Left ventricle myocardium inferior (tissue), 1 donor: Measurements from ENCODE around the gene IQSEC3. TPM values are rescaled to one million over a fixed set of nuclear protein-coding genes. Genes with fewer than 3 reads are reported as not detected.
A peak's percentile ranks its signal among the peaks of the same experiment; 100 is the strongest.
"Not testable (repeated sequence)": the region's sequence is repeated elsewhere in the genome, so short reads cannot be mapped to it uniquely, and the experiment has no call there.

Experiments
- DNase-seq: peaks from one replicate; pipeline ENCODE4 v3.0.0-alpha.2; 2020
- H3K27ac ChIP-seq: fragments of 200-600 bp; replicated peaks from 2 replicates; pipeline ENCODE4 v1.8.0; 2021
- H3K27me3 ChIP-seq: fragments of 200-600 bp; 2 replicates; pipeline ENCODE4 v1.8.0; 2021; ENCODE audit warnings: low read depth
- H3K36me3 ChIP-seq: fragments of 200-600 bp; 2 replicates; pipeline ENCODE4 v1.8.0; 2021
- H3K4me1 ChIP-seq: fragments of 200-600 bp; 2 replicates; pipeline ENCODE4 v1.8.0; 2021
- H3K4me3 ChIP-seq: fragments of 200-600 bp; 2 replicates; pipeline ENCODE4 v1.8.0; 2021; ENCODE audit warnings: mild to moderate bottlenecking, moderate library complexity
- H3K9me3 ChIP-seq: fragments of 200-600 bp; replicated peaks from 2 replicates; pipeline ENCODE4 v1.8.0; 2021
- intact Hi-C: fragments of 100-400 bp; cut with micrococcal nuclease; formaldehyde crosslinking; loops from one replicate; pipeline ENCODE4 v1.11.0; 2022
- total RNA-seq: library from RNA; stranded (reverse); fragmentation: NEBNext Ultra II Directional; extraction: Animal tissue kit (Norgen Biotek cat#: 25700); gene quantifications from one replicate; pipeline ENCODE4 v1.2.1, GENCODE V29; 2021
- TF ChIP-seq, protein P1 (sequence below): fragments of 200-600 bp; IDR thresholded peaks from 2 replicates; pipeline ENCODE4 v1.8.0; 2021; ENCODE audit warnings: antibody characterized with exemption, mild to moderate bottlenecking, borderline replicate concordance
- donor health status: DM: no; HTN: yes; CAD: no; lungs with severe emphysema.

Gene IQSEC3
- total RNA-seq, 1 donor from 2014 or later: 0.69 TPM

DNA sequence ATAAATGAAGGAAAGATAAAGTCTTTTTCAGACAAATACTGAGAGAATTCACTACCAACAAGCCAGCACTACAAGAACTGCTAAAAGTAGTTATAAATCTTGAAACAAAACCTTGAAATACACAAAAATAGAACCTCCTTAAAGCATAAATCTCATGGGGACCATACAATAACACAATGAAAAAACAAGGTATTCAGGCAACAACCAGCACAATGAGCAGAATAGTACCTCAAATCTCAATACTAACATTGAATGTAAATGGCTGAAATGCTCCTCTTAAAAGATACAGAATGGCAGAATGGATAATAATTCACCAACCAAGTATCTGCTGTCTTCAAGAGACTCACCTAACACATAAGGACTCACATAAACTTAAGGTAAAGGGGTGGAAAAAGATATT lies 7.7 kb upstream of the IQSEC3 start:
- peaks cover 81% of the 10 kb centered on the region for H3K27me3 ChIP-seq
- H3K36me3 ChIP-seq: no peaks in the 10 kb centered on the region
- TF ChIP-seq, protein P1, sequence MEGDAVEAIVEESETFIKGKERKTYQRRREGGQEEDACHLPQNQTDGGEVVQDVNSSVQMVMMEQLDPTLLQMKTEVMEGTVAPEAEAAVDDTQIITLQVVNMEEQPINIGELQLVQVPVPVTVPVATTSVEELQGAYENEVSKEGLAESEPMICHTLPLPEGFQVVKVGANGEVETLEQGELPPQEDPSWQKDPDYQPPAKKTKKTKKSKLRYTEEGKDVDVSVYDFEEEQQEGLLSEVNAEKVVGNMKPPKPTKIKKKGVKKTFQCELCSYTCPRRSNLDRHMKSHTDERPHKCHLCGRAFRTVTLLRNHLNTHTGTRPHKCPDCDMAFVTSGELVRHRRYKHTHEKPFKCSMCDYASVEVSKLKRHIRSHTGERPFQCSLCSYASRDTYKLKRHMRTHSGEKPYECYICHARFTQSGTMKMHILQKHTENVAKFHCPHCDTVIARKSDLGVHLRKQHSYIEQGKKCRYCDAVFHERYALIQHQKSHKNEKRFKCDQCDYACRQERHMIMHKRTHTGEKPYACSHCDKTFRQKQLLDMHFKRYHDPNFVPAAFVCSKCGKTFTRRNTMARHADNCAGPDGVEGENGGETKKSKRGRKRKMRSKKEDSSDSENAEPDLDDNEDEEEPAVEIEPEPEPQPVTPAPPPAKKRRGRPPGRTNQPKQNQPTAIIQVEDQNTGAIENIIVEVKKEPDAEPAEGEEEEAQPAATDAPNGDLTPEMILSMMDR: no peak
- peaks cover 33% of the 10 kb centered on the region for H3K9me3 ChIP-seq
- DNase-seq: no peak
- no peak overlapping the region for H3K4me3 ChIP-seq
- no peak overlapping the region for H3K27ac ChIP-seq
- H3K4me1 ChIP-seq: no peaks in the 10 kb centered on the region
- intact Hi-C loops: no loop called here

DNA sequence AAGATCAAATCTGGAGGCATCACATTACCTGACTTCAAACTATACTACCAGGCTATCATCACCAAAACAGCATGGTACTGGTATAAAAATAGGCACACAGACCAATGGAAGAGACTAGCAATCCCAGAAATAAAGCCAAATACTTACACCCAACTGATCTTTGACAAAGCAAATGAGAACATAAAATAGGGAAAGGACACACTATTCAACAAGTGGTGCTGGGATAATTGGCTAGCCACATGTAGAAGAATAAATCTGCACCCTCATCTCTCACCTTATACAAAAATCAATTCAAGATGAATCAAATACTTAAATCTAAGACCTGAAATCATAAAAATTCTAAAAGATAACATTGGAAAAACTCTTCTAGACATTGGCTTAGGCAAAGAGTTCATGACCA lies 4.7 kb upstream of the IQSEC3 start:
- intact Hi-C loops, H3K4me3 ChIP-seq, H3K4me1 ChIP-seq, H3K36me3 ChIP-seq, H3K27ac ChIP-seq, DNase-seq: not testable (repeated sequence)
- Histone ChIP-seq H3K9me3 (peaks cover 33% of the 10 kb centered on the region), H3K27me3 (peaks cover 51% of the 10 kb centered on the region)

DNA sequence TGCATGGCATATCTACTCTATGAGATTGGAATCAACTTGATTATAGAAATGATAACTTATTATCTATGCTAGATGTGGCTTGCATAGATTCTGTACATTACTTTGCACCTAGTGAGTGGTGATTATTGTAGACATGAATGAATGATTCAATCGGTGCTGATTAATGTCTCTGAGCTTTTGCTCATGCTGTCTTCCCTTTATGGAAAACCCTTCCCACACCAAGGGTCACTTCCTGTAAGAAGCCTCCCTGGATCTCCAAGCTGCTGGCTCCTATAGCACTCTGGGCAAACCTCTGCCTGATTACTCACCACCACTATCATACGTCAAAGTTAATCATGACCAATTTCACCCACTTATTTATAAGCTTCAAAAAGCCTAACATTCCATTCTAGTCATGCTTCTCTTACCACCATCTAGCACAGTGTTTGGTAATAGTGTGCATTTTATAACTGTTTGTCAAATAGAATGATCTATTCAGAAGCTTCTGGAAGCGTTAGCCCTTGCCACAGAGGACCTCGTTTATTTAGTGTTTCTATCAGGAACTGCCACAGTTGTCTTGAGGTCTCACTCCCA lies 990 bp upstream of the IQSEC3 start:
- H3K4me1 ChIP-seq, H3K27ac ChIP-seq, intact Hi-C loops, H3K36me3 ChIP-seq, H3K4me3 ChIP-seq, DNase-seq: not testable (repeated sequence)
- Histone ChIP-seq H3K27me3 (peaks cover 39% of the 10 kb centered on the region), H3K9me3 (peaks cover 12% of the 10 kb centered on the region)

DNA sequence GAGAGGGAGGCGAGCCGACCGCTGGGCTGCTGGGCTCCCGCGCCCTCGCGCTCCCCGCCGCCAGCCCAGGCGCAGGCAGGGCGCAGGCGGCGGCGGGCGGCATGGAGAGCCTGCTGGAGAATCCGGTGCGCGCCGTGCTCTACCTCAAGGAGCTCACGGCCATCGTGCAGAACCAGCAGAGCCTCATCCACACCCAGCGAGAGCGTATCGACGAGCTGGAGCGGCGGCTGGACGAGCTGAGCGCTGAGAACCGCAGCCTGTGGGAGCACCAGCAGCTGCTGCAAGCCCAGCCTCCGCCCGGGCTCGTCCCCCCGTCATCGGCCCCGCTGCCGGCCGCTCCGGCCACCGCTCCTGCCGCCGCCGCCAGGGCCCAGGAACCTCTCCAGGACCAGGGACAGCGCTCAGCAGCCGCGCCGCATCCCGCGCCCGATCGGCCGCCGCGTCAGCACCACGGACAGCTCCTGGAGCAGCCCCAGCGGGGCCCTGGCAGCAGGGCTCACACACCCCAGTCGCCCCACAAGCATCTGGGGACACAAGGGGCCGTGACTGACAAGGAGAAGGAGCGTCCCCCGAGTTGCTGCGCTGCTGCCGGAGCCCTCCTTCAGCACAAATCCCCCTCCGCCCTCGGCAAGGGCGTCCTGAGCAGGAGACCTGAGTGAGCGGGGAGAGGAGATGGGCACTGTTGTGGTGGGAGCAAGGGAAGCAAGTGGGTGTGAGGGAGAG lies 376 bp downstream of the IQSEC3 start:
- H3K4me1 ChIP-seq, H3K9me3 ChIP-seq, H3K27ac ChIP-seq, intact Hi-C loops, H3K36me3 ChIP-seq, DNase-seq: not testable (repeated sequence)
- Histone ChIP-seq H3K4me3 (peak overlapping the region; percentile 37), H3K27me3 (peaks cover 43% of the 10 kb centered on the region)

DNA sequence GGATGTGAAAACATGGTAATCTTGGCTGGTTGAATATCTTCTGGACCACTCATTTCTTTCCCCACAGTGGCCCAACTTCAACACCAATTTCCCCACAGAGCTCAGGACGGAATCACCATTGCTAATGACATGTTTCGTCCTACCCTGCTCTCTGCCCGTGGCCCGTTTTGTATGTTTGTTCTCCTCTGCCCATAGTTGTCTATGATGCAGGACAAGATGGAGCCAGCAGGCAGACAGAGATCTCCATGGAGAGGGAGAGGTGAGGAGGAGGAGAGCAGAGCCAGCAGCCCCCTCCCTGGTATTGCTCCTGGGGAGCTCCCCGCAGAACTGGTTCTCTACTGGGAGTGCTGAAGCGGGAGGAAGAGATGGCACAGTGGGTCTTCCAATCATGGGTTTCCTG lies 3.1 kb downstream of the IQSEC3 start:
- DNase-seq, intact Hi-C loops, H3K4me3 ChIP-seq, H3K9me3 ChIP-seq, H3K27ac ChIP-seq, H3K4me1 ChIP-seq, H3K36me3 ChIP-seq: not testable (repeated sequence)
- peaks cover 40% of the 10 kb centered on the region for H3K27me3 ChIP-seq

DNA sequence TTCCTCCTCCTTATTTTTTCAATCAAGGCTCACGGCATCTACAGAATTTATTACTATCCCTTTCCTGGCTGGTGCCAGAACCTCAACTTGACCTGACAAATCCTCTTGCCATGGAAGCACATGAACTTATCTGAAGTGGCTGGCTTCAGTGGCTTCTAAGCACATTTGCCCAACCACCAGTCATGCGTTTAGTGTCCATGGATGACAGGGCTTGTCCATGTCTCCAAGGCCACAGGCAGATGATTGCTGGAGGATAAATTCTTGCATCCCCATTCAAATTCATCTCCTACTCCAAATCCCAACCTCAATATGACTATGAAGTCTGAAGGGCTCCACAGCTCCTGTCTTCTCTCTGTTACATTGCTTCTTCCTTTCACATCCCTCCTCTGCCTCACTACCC lies 4.0 kb downstream of the IQSEC3 start:
- H3K9me3 ChIP-seq, H3K36me3 ChIP-seq, DNase-seq, H3K27ac ChIP-seq, H3K4me1 ChIP-seq, intact Hi-C loops, H3K4me3 ChIP-seq: not testable (repeated sequence)
- H3K27me3 ChIP-seq: peaks cover 46% of the 10 kb centered on the region

DNA sequence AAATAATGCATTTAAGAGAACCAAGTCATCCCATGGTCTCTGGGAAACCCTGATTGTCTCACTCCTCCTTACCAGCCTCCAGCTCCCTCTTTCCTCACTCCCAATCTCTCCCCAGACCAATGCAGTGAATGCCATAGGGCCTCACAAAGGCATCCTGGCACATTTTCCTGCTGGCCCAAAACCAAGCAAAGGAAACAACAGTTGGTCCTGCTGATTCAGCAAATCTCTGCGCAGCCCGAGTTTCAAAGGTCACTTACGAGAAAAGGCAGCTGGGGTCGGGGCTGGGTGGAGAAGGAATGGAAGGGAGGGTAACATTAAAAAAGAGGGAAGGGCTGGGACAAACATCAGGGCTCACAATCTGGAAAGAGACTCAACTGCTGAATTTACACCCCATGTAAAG lies 5.5 kb downstream of the IQSEC3 start:
- H3K4me1 ChIP-seq, DNase-seq, H3K4me3 ChIP-seq, intact Hi-C loops, H3K27ac ChIP-seq, H3K9me3 ChIP-seq, H3K36me3 ChIP-seq: not testable (repeated sequence)
- peaks cover 59% of the 10 kb centered on the region for H3K27me3 ChIP-seq

DNA sequence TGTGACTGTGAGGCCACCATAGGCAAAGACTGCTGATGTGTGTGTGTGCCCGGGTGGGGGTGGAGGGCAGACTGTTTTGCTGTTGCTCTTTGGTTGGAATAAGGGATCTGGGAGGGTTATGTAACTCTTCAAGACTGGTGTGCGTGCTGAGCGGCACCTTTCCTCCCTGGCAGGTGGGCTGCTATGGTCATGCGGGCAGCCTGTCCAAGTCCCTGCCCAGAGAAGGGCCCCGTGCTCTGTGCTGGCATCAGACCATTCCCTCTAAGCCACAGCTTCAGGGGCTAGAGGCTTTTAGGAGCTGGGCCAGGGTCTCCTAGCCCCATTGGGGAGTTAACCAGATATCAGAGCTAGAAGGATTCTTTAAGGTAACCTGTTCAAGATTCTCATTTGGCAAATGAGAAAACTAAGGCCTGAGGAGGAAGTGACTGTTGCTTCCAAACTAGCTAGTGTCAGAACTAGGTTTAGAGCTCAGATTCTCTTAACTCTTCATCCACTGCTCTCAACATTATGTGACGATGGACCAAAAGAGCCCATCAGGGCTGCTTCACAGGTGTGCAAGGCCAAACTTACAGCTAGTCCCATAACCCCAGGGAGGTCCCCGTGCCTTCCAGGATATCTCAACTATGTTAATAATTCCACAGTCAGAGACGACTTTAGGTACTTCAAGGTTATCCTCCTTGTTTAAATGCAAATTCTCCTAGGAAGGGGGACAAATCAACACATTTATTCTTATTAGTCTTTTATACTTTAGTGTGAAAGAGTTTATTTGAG lies 8.0 kb downstream of the IQSEC3 start:
- intact Hi-C loops: not testable (repeated sequence)
- peaks cover 71% of the 10 kb centered on the region for H3K27me3 ChIP-seq

DNA sequence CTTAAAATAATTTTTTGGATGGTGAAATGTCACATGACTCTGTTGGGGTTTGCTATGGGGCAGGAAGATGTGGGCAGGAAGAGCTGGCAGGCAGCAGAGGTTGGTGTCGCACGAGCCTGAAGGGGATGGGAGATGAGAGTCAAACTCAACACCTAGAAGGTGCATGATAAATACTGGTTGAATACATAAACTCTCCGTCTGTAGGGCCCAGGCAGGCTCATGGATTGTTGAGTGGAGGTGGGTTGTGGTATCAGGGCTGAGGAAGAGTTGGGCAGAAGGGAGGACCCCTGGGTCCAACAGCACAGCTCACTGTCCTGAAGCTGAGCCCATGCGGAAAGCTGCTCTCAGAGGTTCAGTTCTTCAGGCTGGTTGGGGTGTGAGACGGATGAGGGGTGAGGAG lies 9.0 kb downstream of the IQSEC3 start:
- DNase-seq, H3K4me1 ChIP-seq, intact Hi-C loops, H3K36me3 ChIP-seq, H3K9me3 ChIP-seq, H3K4me3 ChIP-seq, H3K27ac ChIP-seq: not testable (repeated sequence)
- peaks cover 71% of the 10 kb centered on the region for H3K27me3 ChIP-seq

More for the DNA sequence above, 8.0 kb downstream of the IQSEC3 start:
- not testable (repeated sequence) for DNase-seq, H3K9me3 ChIP-seq, H3K4me3 ChIP-seq, H3K4me1 ChIP-seq, H3K27ac ChIP-seq, H3K36me3 ChIP-seq

DNA sequence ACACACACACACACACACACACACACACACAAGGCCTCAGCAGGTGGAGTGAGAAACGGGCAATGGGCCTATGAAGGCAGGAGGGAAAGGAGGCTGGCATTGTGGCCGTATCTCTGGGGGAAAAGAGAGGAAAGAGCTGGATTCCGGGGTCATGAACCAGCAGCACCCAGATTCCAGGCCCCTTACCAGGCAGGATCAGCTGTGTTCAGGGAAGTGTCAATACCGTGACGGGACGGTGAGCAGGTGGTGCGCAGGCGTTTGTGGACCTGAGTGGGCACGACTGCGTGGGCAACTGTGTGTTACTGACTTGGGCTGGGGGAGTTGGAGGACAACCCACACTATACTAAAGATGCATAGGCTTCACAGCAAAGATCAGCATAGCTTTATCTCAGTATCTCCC lies 9.5 kb downstream of the IQSEC3 start:
- H3K4me1 ChIP-seq, H3K36me3 ChIP-seq, H3K27ac ChIP-seq, intact Hi-C loops, H3K9me3 ChIP-seq, H3K4me3 ChIP-seq, DNase-seq: not testable (repeated sequence)
- H3K27me3 ChIP-seq: peaks cover 71% of the 10 kb centered on the region

DNA sequence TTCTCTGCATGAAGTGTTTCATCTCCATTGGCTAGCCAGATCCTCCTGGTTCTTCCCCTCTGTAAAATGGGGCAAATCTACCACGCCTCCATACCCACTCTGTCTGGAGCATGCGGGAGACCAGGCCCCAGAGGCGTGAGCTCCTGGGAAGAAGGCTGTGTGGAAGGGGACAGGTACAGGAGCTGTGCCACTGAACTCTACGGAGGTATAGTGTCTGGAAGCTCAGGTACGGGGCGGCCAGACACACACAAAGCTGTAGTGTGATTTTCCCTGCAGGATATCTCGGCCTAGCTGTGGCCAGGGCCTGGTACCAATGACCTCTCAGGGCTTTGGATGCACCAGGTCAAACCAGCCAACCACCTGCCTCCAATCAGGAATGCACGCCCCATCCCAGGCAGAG lies 10.0 kb downstream of the IQSEC3 start:
- H3K27me3 ChIP-seq: peaks cover 71% of the 10 kb centered on the region
- H3K4me3 ChIP-seq, H3K36me3 ChIP-seq, H3K4me1 ChIP-seq, H3K27ac ChIP-seq, DNase-seq, intact Hi-C loops, H3K9me3 ChIP-seq: not testable (repeated sequence)

DNA sequence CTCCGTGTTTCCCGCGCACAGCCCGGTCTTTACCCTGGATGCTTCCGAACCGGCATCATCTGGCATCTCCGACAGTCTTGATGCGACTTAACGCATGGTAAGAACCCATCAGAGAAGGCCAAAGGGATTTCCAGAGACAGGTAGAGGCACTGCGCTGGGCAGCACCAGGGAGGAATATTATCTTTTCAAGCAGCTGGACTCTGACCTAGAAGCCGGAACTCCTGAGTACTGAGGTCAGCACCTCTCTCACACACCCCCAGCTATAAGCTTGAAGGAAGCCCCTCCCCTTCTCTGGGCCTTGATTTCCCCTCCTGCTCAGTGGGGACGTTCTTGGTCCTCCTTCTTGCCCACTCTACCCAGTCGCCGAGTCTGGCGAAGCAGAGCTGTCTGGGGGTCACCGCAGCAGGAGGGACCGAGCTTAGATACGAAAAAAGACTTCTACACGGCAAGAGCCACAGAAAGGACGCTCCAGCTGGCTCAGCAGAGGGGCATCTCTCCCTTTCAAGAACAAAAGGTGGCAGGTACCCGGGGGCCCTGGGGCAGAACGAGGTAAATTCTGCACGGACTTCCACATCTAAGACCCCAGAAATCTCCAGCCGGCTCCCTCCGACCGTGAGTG lies 10.6 kb downstream of the IQSEC3 start:
- H3K9me3 ChIP-seq, intact Hi-C loops, H3K36me3 ChIP-seq, H3K4me1 ChIP-seq, H3K27ac ChIP-seq, DNase-seq, H3K4me3 ChIP-seq: not testable (repeated sequence)
- H3K27me3 ChIP-seq: peaks cover 71% of the 10 kb centered on the region
